HepG2 (cell line): ENCODE data around the gene RPS17. TPM values are rescaled to one million over a fixed set of nuclear protein-coding genes. Genes with fewer than 3 reads are reported as not detected.

ENCODE experiments used
- ATAD3A ChIP-seq: sonication (generic); formaldehyde crosslinking; IDR thresholded peaks from 2 replicates; pipeline ENCODE4 v1.4.0; 2020; ENCODE audit warnings: missing genetic modification reagents
- BCL6 ChIP-seq: IDR thresholded peaks from 2 replicates; pipeline ENCODE4 v1.6.1; 2016; ENCODE audit warnings: missing genetic modification reagents, missing compliant biosample characterization
- CENPBD1 ChIP-seq: sonication (generic); formaldehyde crosslinking; IDR thresholded peaks from 2 replicates; pipeline ENCODE4 v1.8.0; 2022; ENCODE audit warnings: missing genetic modification reagents, low read depth, mild to moderate bottlenecking, borderline replicate concordance
- ELF1 ChIP-seq: sonication (generic); formaldehyde crosslinking; IDR thresholded peaks from 2 replicates; pipeline ENCODE4 v1.4.0; 2020; ENCODE audit warnings: missing genetic modification reagents
- ELF3 ChIP-seq: IDR thresholded peaks from 2 replicates; pipeline ENCODE4 v1.6.1; 2016; ENCODE audit warnings: missing genetic modification reagents, missing compliant biosample characterization
- FOXP1 ChIP-seq, 2 experiments: fragments of 450-650 bp in 1 of 2; IDR thresholded peaks; 2 replicates each; pipeline ENCODE4 v1.6.1; 2017 to 2018; ENCODE audit warnings: antibody characterized with exemption in 1 of 2
- HMG20A ChIP-seq: IDR thresholded peaks from 2 replicates; pipeline ENCODE4 v1.6.1; 2016; ENCODE audit warnings: borderline replicate concordance
- HNF4A ChIP-seq: sonication (generic); formaldehyde crosslinking; IDR thresholded peaks from 2 replicates; pipeline ENCODE4 v1.4.0; 2020; ENCODE audit warnings: missing genetic modification reagents
- HOXD1 ChIP-seq: sonication (generic); formaldehyde crosslinking; IDR thresholded peaks from 2 replicates; pipeline ENCODE4 v1.5.0; 2020; ENCODE audit warnings: missing genetic modification reagents
- JUNB ChIP-seq: sonication (generic); formaldehyde crosslinking; IDR thresholded peaks from 2 replicates; pipeline ENCODE4 v1.8.0; 2022; ENCODE audit warnings: missing genetic modification reagents, mild to moderate bottlenecking, borderline replicate concordance
- MTERF4 ChIP-seq: sonication (generic); formaldehyde crosslinking; IDR thresholded peaks from 2 replicates; pipeline ENCODE4 v1.8.0; 2023; ENCODE audit warnings: mild to moderate bottlenecking, missing genetic modification reagents
- NONO ChIP-seq, 2 experiments: fragments of 450-650 bp in 1 of 2; sonication (generic) in 1 of 2; formaldehyde crosslinking in 1 of 2; IDR thresholded peaks in 1 of 2; conservative IDR thresholded peaks in 1 of 2; 2 replicates each; pipeline versions ENCODE4 v1.6.1 to v1.8.0; 2017 to 2022; ENCODE audit warnings: mild to moderate bottlenecking in 1 of 2, missing genetic modification reagents in 1 of 2, moderate library complexity in 1 of 2
- SMAD1 ChIP-seq: sonication (generic); formaldehyde crosslinking; IDR thresholded peaks from 2 replicates; pipeline ENCODE4 v1.4.0; 2020; ENCODE audit warnings: missing genetic modification reagents, low read depth, mild to moderate bottlenecking, borderline replicate concordance
- SNAPC4 ChIP-seq: sonication (generic); formaldehyde crosslinking; IDR thresholded peaks from 2 replicates; pipeline ENCODE4 v1.4.0; 2020; ENCODE audit warnings: mild to moderate bottlenecking, missing genetic modification reagents
- SYNCRIP ChIP-seq: fragments of 200-400 bp; formaldehyde crosslinking; IDR thresholded peaks from 2 replicates; pipeline ENCODE4 v1.6.1; 2018; ENCODE audit warnings: mild to moderate bottlenecking, low read depth, low read length; ENCODE audit not compliant: insufficient read depth
- ZBTB46 ChIP-seq: sonication (generic); formaldehyde crosslinking; IDR thresholded peaks from 2 replicates; pipeline ENCODE4 v1.4.0; 2020; ENCODE audit warnings: mild to moderate bottlenecking, missing genetic modification reagents, borderline replicate concordance
- ZBTB7A ChIP-seq: sonication (generic); formaldehyde crosslinking; IDR thresholded peaks from 2 replicates; pipeline ENCODE4 v1.8.0; 2022; ENCODE audit warnings: mild to moderate bottlenecking, missing genetic modification reagents
- ZIK1 ChIP-seq: sonication (generic); formaldehyde crosslinking; IDR thresholded peaks from 2 replicates; pipeline ENCODE4 v1.5.0; 2020; ENCODE audit warnings: mild to moderate bottlenecking, low read depth, missing genetic modification reagents, borderline replicate concordance
- ZNF124 ChIP-seq: sonication (generic); formaldehyde crosslinking; IDR thresholded peaks from 2 replicates; pipeline ENCODE4 v1.4.0; 2020; ENCODE audit warnings: missing genetic modification reagents
- ZNF263 ChIP-seq: sonication (generic); formaldehyde crosslinking; IDR thresholded peaks from 2 replicates; pipeline ENCODE4 v1.4.0; 2020; ENCODE audit warnings: missing genetic modification reagents
- ZNF530 ChIP-seq: sonication (generic); formaldehyde crosslinking; IDR thresholded peaks from 2 replicates; pipeline ENCODE4 v1.5.0; 2020; ENCODE audit warnings: low read depth, mild to moderate bottlenecking, missing genetic modification reagents
- ZNF543 ChIP-seq: sonication (generic); formaldehyde crosslinking; IDR thresholded peaks from 2 replicates; pipeline ENCODE4 v1.4.0; 2020; ENCODE audit warnings: mild to moderate bottlenecking, missing genetic modification reagents
- polyA plus RNA-seq, 8 experiments: library from polyadenylated mRNA; depleted of rRNA in 3 of 8; stranded (reverse) in 7 of 8; unstranded in 1 of 8; fragments of >200 nt; fragmentation: Illumina TruSeq in 4 of 8; extraction: Trizol in 4 of 8; gene quantifications; 2 replicates each; pipeline versions ENCODE4 v1.2.1 to v1.2.3, GENCODE V29; 2011 to 2016; ENCODE audit warnings: low read depth in 4 of 8, missing spikeins in 1 of 8, mixed read lengths in 1 of 8; ENCODE audit not compliant: insufficient read depth in 1 of 8
- total RNA-seq, 5 experiments: library from RNA; depleted of rRNA; stranded (reverse); fragments of >200 nt; fragmentation: Illumina TruSeq; extraction: Trizol; gene quantifications; 2 replicates each; pipeline ENCODE4 v1.2.3, GENCODE V29; 2016; ENCODE audit warnings: low read depth in 1 of 5

The RPS17 gene
- total and polyA plus RNA-seq, 2 of the 13 experiments (the other 11 are each of a cell fraction or from before 2014, with no cell fraction given): 2,570 to 5,021 TPM

GRCh38 chr15:82535566-82536408, 4.5 kb downstream of the RPS17 start (continued):
- no peak for TF ChIP-seq SYNCRIP
- no peak for TF ChIP-seq MTERF4
- TF ChIP-seq JUNB (CRISPR knock-in tag): no peak
- no peak for TF ChIP-seq ZNF543 (CRISPR knock-in tag)
- no peak for TF ChIP-seq BCL6 (CRISPR knock-in tag)
- TF ChIP-seq ZNF124 (CRISPR knock-in tag): no peak
- no peak for TF ChIP-seq ZNF530 (CRISPR knock-in tag)
- TF ChIP-seq ZIK1 (CRISPR knock-in tag): no peak
- TF ChIP-seq ATAD3A (CRISPR knock-in tag): no peak
- TF ChIP-seq ZNF263 (CRISPR knock-in tag): no peak
- no peak for TF ChIP-seq ZBTB7A (CRISPR knock-in tag)
- TF ChIP-seq HOXD1: no peak
- no peak for TF ChIP-seq HMG20A (CRISPR knock-in tag)
- TF ChIP-seq ELF1 (CRISPR knock-in tag): no peak
- no peak for TF ChIP-seq CENPBD1 (CRISPR knock-in tag)
- no peak for TF ChIP-seq SNAPC4 (CRISPR knock-in tag)
- TF ChIP-seq NONO (IDR thresholded peaks at IDR 0.05): no peak
- TF ChIP-seq NONO (CRISPR knock-in tag; conservative IDR thresholded peaks at IDR 0.05): peak; percentile 53
- no peak for TF ChIP-seq ZBTB46 (CRISPR knock-in tag)
- TF ChIP-seq HNF4A (CRISPR knock-in tag): peak; percentile 63
- no peak for TF ChIP-seq FOXP1 (IDR thresholded peaks at IDR 0.05)
- TF ChIP-seq FOXP1 (CRISPR knock-in tag; IDR thresholded peaks at IDR 0.05): no peak
- 0 out of 2 replicates have a peak, but pooled peaks have one; percentile 13 for TF ChIP-seq ELF3 (CRISPR knock-in tag)
- TF ChIP-seq SMAD1: no peak; the same call in 1 of the 2 replicates
